Calu3 (cell line): ENCODE data around the gene MAML3. TPM values are rescaled to one million over a fixed set of nuclear protein-coding genes. Genes with fewer than 3 reads are reported as not detected.

Experiments used
- BruUV-seq: library from RNA; stranded (reverse); fragments of 400-500 nt; replicated peaks from 2 replicates; lab custom pipeline; 2021; lab: Mats Ljungman, UMichigan
- CTCF ChIA-PET: fragments of 300-600 bp; sonication (Branson Sonifier 250); formaldehyde crosslinking; loops from one replicate; lab custom pipeline; 2022; ENCODE audit warnings: antibody characterized with exemption; lab: Charles Lee
- DNase-seq: peaks from one replicate; pipeline ENCODE4 v3.0.0; 2022
- H3K27ac Mint-ChIP-seq: one replicate; pipeline ENCODE4 v1.8.0; 2022; ENCODE audit warnings: mixed read lengths; ENCODE audit not compliant: unreplicated experiment
- H3K27me3 Mint-ChIP-seq: one replicate; pipeline ENCODE4 v1.8.0; 2022; ENCODE audit warnings: mixed read lengths; ENCODE audit not compliant: unreplicated experiment
- H3K36me3 Mint-ChIP-seq: one replicate; pipeline ENCODE4 v1.8.0; 2022; ENCODE audit warnings: mild to moderate bottlenecking, moderate library complexity, mixed read lengths; ENCODE audit not compliant: insufficient read depth, unreplicated experiment
- H3K4me1 Mint-ChIP-seq: one replicate; pipeline ENCODE4 v1.8.0; 2022; ENCODE audit warnings: mild to moderate bottlenecking, low read depth, mixed read lengths; ENCODE audit not compliant: unreplicated experiment
- H3K4me3 Mint-ChIP-seq: one replicate; pipeline ENCODE4 v1.8.0; 2022; ENCODE audit warnings: mild to moderate bottlenecking, low read depth, moderate library complexity, mixed read lengths; ENCODE audit not compliant: unreplicated experiment
- H3K9me3 Mint-ChIP-seq: one replicate; pipeline ENCODE4 v1.8.0; 2022; ENCODE audit warnings: low read depth, mixed read lengths; ENCODE audit not compliant: unreplicated experiment
- intact Hi-C: fragments of 100-400 bp; cut with micrococcal nuclease; formaldehyde crosslinking; loops from one replicate; pipeline ENCODE4 v1.10.0; 2022; ENCODE audit not compliant: unreplicated experiment
- total RNA-seq: library from RNA; stranded (reverse); gene quantifications from 2 replicates; pipeline ENCODE4 v1.2.3, GENCODE V29; 2022
- TF ChIP-seq, protein P1 (sequence below): fragments of 200-600 bp; IDR thresholded peaks from one replicate; pipeline ENCODE4 v1.8.0; 2022; ENCODE audit warnings: antibody characterized with exemption; ENCODE audit not compliant: unreplicated experiment

Gene MAML3
- total RNA-seq, 1 experiment from 2014 or later = 4.0 TPM

GRCh38 chr4:139815778-139816601 lies 338.0 kb downstream of the MAML3 start:
- H3K4me3 Mint-ChIP-seq = no peak overlapping the region
- H3K27ac Mint-ChIP-seq = no peak overlapping the region
- TF ChIP-seq, protein P1, sequence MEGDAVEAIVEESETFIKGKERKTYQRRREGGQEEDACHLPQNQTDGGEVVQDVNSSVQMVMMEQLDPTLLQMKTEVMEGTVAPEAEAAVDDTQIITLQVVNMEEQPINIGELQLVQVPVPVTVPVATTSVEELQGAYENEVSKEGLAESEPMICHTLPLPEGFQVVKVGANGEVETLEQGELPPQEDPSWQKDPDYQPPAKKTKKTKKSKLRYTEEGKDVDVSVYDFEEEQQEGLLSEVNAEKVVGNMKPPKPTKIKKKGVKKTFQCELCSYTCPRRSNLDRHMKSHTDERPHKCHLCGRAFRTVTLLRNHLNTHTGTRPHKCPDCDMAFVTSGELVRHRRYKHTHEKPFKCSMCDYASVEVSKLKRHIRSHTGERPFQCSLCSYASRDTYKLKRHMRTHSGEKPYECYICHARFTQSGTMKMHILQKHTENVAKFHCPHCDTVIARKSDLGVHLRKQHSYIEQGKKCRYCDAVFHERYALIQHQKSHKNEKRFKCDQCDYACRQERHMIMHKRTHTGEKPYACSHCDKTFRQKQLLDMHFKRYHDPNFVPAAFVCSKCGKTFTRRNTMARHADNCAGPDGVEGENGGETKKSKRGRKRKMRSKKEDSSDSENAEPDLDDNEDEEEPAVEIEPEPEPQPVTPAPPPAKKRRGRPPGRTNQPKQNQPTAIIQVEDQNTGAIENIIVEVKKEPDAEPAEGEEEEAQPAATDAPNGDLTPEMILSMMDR = no peak
- H3K9me3 Mint-ChIP-seq = no peaks in the 10 kb centered on the region
- H3K4me1 Mint-ChIP-seq = no peaks in the 10 kb centered on the region
- CTCF ChIA-PET = no interaction called here
- BruUV-seq = no TSS peak
- no peaks in the 10 kb centered on the region for H3K36me3 Mint-ChIP-seq
- no peaks in the 10 kb centered on the region for H3K27me3 Mint-ChIP-seq
- no peak for DNase-seq
- intact Hi-C loops = no loop called here

DNA sequence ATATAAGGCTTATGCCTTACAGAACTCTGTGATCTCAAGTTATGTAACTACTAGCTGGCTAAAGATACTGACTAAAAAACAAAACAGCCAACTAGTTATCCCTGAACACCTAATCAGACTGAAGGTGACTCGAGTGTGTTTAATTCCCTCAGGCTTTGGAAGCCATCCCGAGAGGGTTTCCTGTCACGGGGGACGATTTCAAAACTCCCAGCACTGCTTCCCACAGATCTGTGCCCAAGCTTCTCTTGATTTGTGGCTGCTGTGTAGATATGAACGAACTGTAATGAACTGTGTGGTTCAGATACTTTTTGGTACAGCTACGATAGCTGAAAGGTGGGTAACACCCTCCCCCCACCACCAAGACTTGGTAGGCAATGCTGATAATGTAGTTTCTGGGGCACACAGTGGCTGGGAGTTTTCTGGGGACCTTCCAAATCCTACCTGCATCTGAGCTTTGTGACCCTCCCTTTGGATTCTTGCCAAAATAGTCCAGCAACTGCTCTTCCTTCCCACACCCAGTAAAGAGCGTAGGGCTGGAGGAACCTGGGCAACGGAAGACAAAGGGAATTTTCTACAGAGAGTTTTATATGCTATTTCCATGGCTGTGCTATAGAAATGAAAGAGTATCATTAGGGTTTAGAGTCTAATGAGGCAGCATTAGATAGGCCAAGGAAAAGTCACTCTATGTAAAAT lies 339.5 kb downstream of the MAML3 start:
- CTCF ChIA-PET = no interaction called here
- TF ChIP-seq, protein P1 = no peak
- Mint-ChIP-seq H3K27ac (no peak overlapping the region), H3K27me3 (no peaks in the 10 kb centered on the region), H3K4me1 (no peaks in the 10 kb centered on the region), H3K4me3 (no peak overlapping the region), H3K36me3 (no peaks in the 10 kb centered on the region), H3K9me3 (no peaks in the 10 kb centered on the region)
- intact Hi-C loops = no loop called here
- no TSS peak for BruUV-seq
- no peak for DNase-seq

DNA sequence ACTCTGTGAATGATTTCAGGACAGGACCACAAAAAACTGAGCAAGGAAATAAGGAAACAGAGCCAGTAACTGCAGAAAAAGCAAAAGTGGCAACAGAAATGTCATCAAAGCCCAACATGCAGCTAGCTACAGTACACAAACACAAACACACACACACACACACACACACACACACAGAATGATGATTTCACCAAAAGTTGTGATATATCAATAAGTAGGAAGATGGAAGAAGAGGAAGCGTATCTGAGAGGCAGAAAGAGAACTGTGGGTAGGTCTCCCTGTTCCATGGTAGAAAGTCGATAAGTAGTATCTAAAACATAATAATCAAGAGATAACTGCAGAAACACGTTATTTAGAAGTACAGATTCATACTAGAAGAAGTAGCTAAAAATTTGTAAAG lies 340.1 kb downstream of the MAML3 start:
- H3K27ac Mint-ChIP-seq = no peak overlapping the region
- CTCF ChIA-PET = no interaction called here
- no peak overlapping the region for H3K4me3 Mint-ChIP-seq

GRCh38 chr4:139810710-139811109 lies 343.3 kb downstream of the MAML3 start:
- no peaks in the 10 kb centered on the region for H3K27me3 Mint-ChIP-seq
- CTCF ChIA-PET = interaction anchor here (0.7 kb wide), 1 partner anchor 15 kb away, joined by 14 read pairs; no protein-coding TSS in a partner anchor
- TF ChIP-seq, protein P1 = no peak
- no peaks in the 10 kb centered on the region for H3K4me1 Mint-ChIP-seq
- H3K36me3 Mint-ChIP-seq = no peaks in the 10 kb centered on the region
- H3K27ac Mint-ChIP-seq = no peak overlapping the region
- BruUV-seq = no TSS peak
- no peaks in the 10 kb centered on the region for H3K9me3 Mint-ChIP-seq
- no peak overlapping the region for H3K4me3 Mint-ChIP-seq
- intact Hi-C loops = no loop called here
- DNase-seq = no peak

More for the DNA sequence above, 340.1 kb downstream of the MAML3 start:
- H3K27me3 Mint-ChIP-seq = no peaks in the 10 kb centered on the region
- no TSS peak for BruUV-seq
- no peaks in the 10 kb centered on the region for H3K4me1 Mint-ChIP-seq
- TF ChIP-seq, protein P1 = no peak
- intact Hi-C loops = no loop called here
- no peaks in the 10 kb centered on the region for H3K36me3 Mint-ChIP-seq
- H3K9me3 Mint-ChIP-seq = no peaks in the 10 kb centered on the region
- no peak for DNase-seq
